Parathyroid adenoma (tissue), 2 donors: ENCODE data around the gene P2RX2.

Source experiments
- H2AFZ ChIP-seq: fragments of 300-600 bp; sonication (generic); one replicate; pipeline ENCODE4 v1.7.0; 2017; ENCODE audit warnings: antibody characterized with exemption, mild to moderate bottlenecking
- H3K27ac ChIP-seq: fragments of 300-600 bp; sonication (generic); one replicate; pipeline ENCODE4 v1.7.0; 2017
- H3K27me3 ChIP-seq: fragments of 300-600 bp; sonication (generic); one replicate; pipeline ENCODE4 v1.7.0; 2017; ENCODE audit warnings: low read length; ENCODE audit not compliant: control insufficient read depth, insufficient read depth
- H3K36me3 ChIP-seq: fragments of 300-600 bp; sonication (generic); one replicate; pipeline ENCODE4 v1.7.0; 2017; ENCODE audit warnings: low read length; ENCODE audit not compliant: control insufficient read depth, insufficient read depth
- H3K4me1 ChIP-seq: fragments of 300-600 bp; sonication (generic); one replicate; pipeline ENCODE4 v1.7.0; 2017; ENCODE audit warnings: control low read depth
- H3K4me2 ChIP-seq: fragments of 300-600 bp; sonication (generic); one replicate; pipeline ENCODE4 v1.7.0; 2017; ENCODE audit warnings: low read length
- H3K4me3 ChIP-seq: fragments of 300-600 bp; sonication (generic); one replicate; pipeline ENCODE4 v1.7.0; 2017; ENCODE audit warnings: low read depth, low read length
- H3K79me2 ChIP-seq: fragments of 300-600 bp; sonication (generic); one replicate; pipeline ENCODE4 v1.7.0; 2017; ENCODE audit warnings: control low read depth
- H3K9ac ChIP-seq: fragments of 300-600 bp; sonication (generic); one replicate; pipeline ENCODE4 v1.7.0; 2017; ENCODE audit warnings: mild to moderate bottlenecking
- H3K9me3 ChIP-seq: fragments of 300-600 bp; sonication (generic); one replicate; pipeline ENCODE4 v1.7.0; 2017; ENCODE audit warnings: low read length; ENCODE audit not compliant: control insufficient read depth
- TF ChIP-seq, protein P1 (sequence below): fragments of 300-600 bp; sonication (generic); IDR thresholded peaks from one replicate; pipeline ENCODE4 v1.7.0; 2017; ENCODE audit warnings: antibody characterized with exemption, mild to moderate bottlenecking
- donor health status: primary hyperparathyroidism.

The P2RX2 gene

GRCh38 chr12:132618683-132619043 is at the start of gene P2RX2:
Gene P2RX2, plus strand, starts transcription at chr12:132618776. Its CDS starts 41 bp downstream, at chr12:132618817.
- H3K79me2 ChIP-seq: no peaks in the 10 kb centered on the region
- H3K36me3 ChIP-seq: no peaks in the 10 kb centered on the region
- no peaks in the 10 kb centered on the region for H3K27me3 ChIP-seq
- peak within 1 kb of the TSS; percentile 44 for H3K4me2 ChIP-seq
- no peak within 1 kb of the TSS for H3K9ac ChIP-seq
- TF ChIP-seq, protein P1, sequence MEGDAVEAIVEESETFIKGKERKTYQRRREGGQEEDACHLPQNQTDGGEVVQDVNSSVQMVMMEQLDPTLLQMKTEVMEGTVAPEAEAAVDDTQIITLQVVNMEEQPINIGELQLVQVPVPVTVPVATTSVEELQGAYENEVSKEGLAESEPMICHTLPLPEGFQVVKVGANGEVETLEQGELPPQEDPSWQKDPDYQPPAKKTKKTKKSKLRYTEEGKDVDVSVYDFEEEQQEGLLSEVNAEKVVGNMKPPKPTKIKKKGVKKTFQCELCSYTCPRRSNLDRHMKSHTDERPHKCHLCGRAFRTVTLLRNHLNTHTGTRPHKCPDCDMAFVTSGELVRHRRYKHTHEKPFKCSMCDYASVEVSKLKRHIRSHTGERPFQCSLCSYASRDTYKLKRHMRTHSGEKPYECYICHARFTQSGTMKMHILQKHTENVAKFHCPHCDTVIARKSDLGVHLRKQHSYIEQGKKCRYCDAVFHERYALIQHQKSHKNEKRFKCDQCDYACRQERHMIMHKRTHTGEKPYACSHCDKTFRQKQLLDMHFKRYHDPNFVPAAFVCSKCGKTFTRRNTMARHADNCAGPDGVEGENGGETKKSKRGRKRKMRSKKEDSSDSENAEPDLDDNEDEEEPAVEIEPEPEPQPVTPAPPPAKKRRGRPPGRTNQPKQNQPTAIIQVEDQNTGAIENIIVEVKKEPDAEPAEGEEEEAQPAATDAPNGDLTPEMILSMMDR: no peak
- no peaks in the 10 kb centered on the region for H3K4me1 ChIP-seq
- no peak within 1 kb of the TSS for H3K27ac ChIP-seq
- no peak within 1 kb of the TSS for H2AFZ ChIP-seq
- H3K4me3 ChIP-seq: no peak within 1 kb of the TSS
- no peaks in the 10 kb centered on the region for H3K9me3 ChIP-seq

- Histone ChIP-seq H3K4me2 (no peak overlapping the region), H3K4me1 (no peaks in the 10 kb centered on the region), H3K9me3 (no peaks in the 10 kb centered on the region), H2AFZ (no peak overlapping the region), H3K27me3 (no peaks in the 10 kb centered on the region), H3K4me3 (no peak overlapping the region), H3K79me2 (no peaks in the 10 kb centered on the region), H3K9ac (no peak overlapping the region), H3K36me3 (no peaks in the 10 kb centered on the region), H3K27ac (no peak overlapping the region)
- TF ChIP-seq, protein P1: no peak
Observed at GRCh38 chr12:132568826-132569480, 49.6 kb upstream of the P2RX2 start.

- Histone ChIP-seq H3K4me1 (no peaks in the 10 kb centered on the region), H3K27me3 (no peaks in the 10 kb centered on the region), H3K9ac (no peak overlapping the region), H2AFZ (no peak overlapping the region), H3K27ac (no peak overlapping the region), H3K36me3 (no peaks in the 10 kb centered on the region), H3K4me2 (no peak overlapping the region), H3K79me2 (no peaks in the 10 kb centered on the region), H3K4me3 (no peak overlapping the region), H3K9me3 (no peaks in the 10 kb centered on the region)
- TF ChIP-seq, protein P1: no peak
Observed at GRCh38 chr12:132569856-132570480, 48.6 kb upstream of the P2RX2 start.

- Histone ChIP-seq H3K4me2 (no peak overlapping the region), H3K9ac (no peak overlapping the region), H3K4me3 (no peak overlapping the region), H3K36me3 (no peaks in the 10 kb centered on the region), H3K4me1 (no peaks in the 10 kb centered on the region), H3K27ac (no peak overlapping the region), H2AFZ (no peak overlapping the region), H3K27me3 (no peaks in the 10 kb centered on the region), H3K79me2 (no peaks in the 10 kb centered on the region), H3K9me3 (no peaks in the 10 kb centered on the region)
- TF ChIP-seq, protein P1: no peak
Observed at GRCh38 chr12:132570635-132571034, 47.9 kb upstream of the P2RX2 start.

GRCh38 chr12:132571051-132571450 is 47.5 kb upstream of the P2RX2 start:
- H3K79me2 ChIP-seq: no peaks in the 10 kb centered on the region
- TF ChIP-seq, protein P1: no peak
- H3K9ac ChIP-seq: no peak overlapping the region
- H3K27ac ChIP-seq: no peak overlapping the region
- H2AFZ ChIP-seq: no peak overlapping the region
- no peaks in the 10 kb centered on the region for H3K4me1 ChIP-seq
- H3K9me3 ChIP-seq: no peaks in the 10 kb centered on the region
- H3K27me3 ChIP-seq: no peaks in the 10 kb centered on the region
- no peak overlapping the region for H3K4me3 ChIP-seq
- no peak overlapping the region for H3K4me2 ChIP-seq
- H3K36me3 ChIP-seq: no peaks in the 10 kb centered on the region
